GM20000 (cell line): ENCODE results near the gene GPC6.

Experiments used
- DNase-seq: peaks from one replicate; pipeline ENCODE4 v3.0.0; 2012; ENCODE audit warnings: low spot score
- CTCF ChIP-seq: IDR thresholded peaks from 2 replicates; pipeline ENCODE4 v1.5.1; 2012; ENCODE audit warnings: mild to moderate bottlenecking, control low read depth; ENCODE audit errors: extremely low read depth, missing control alignments

GPC6 gene

GRCh38 chr13:93948162-93948922, 721.7 kb downstream of the GPC6 start:
- no peak for TF ChIP-seq CTCF
- DNase-seq, result no peak

- DNase-seq, result no peak
- TF ChIP-seq CTCF, result no peak
These were observed 724.5 kb downstream of the GPC6 start for GRCh38 chr13:93951108-93951507.

- no peak for TF ChIP-seq CTCF
- DNase-seq, result no peak
These were observed 725.3 kb downstream of the GPC6 start for GRCh38 chr13:93951951-93952350.

GRCh38 chr13:93953841-93954240, 727.2 kb downstream of the GPC6 start:
- no peak for TF ChIP-seq CTCF
- DNase-seq, result no peak

DNA sequence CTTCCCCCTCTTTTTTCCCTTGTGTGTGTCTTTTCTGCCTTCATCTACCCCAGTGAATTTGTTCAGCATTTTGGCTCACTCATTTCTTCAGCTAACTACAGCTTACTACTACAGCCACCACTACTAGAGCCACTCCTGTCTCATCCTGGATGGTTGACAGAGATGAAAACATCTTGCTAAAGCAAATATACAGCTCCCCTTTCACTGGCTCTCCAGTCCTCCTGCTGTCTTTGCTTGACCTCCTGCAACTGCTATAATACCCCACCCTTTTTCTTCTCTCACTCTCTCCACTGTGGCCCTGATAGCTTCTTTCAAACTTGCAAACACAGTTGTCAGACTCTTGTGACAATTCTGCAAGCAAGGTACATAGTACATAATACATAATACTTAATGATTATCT, 729.3 kb downstream of the GPC6 start:
- no peak for DNase-seq
- no peak for TF ChIP-seq CTCF

DNA sequence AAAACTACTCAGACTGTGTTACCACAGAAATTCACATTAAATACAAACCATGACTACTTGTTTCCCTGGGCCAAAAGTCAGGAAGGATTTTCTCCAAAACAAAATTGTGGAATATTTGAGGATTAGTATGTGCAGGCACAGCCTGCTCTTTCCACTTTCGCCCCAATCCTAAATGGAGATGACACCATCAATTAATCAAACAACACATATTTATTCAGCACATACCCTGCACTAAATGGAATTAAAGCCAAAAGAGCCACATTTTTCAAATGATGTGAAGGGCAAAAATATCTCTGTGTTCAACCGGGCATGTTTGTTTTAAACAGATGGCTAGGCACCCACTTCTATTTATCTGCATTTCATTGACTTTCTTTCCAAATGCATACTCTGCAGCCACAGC, 729.8 kb downstream of the GPC6 start:
- no peak for TF ChIP-seq CTCF
- DNase-seq, result no peak

GRCh38 chr13:93957371-93957770, 730.8 kb downstream of the GPC6 start:
- no peak for TF ChIP-seq CTCF
- DNase-seq, result no peak
